GM13976 (cell line): ENCODE data around the gene SUPT20H.

Source experiments
- DNase-seq: peaks from one replicate; pipeline ENCODE4 v3.0.0; 2012; ENCODE audit warnings: low spot score
- CTCF ChIP-seq: IDR thresholded peaks from 2 replicates; pipeline ENCODE4 v1.5.1; 2012; ENCODE audit warnings: borderline replicate concordance, mild to moderate bottlenecking; ENCODE audit not compliant: insufficient read depth; ENCODE audit errors: extremely low read depth, missing control alignments, control extremely low read depth
- in situ Hi-C: fragments of 300-500 bp; cut with MboI; formaldehyde crosslinking; loops from one replicate; pipeline ENCODE4 v1.12.0; 2022; ENCODE audit warnings: low sequenced_read_pairs, mixed read lengths, inconsistent platforms; ENCODE audit not compliant: unreplicated experiment

Gene SUPT20H

GRCh38 chr13:37072024-37072423 lies 12.5 kb upstream of the SUPT20H start:
- TF ChIP-seq CTCF, result no peak
- in situ Hi-C loops, result no loop called here
- no peak for DNase-seq

GRCh38 chr13:37070956-37071355 lies 11.5 kb upstream of the SUPT20H start:
- DNase-seq, result no peak
- TF ChIP-seq CTCF, result no peak
- in situ Hi-C loops, result no loop called here

- no peak for TF ChIP-seq CTCF
- in situ Hi-C loops, result no loop called here
- DNase-seq, result no peak
Observed at GRCh38 chr13:37070145-37070695, 10.7 kb upstream of the SUPT20H start.

- in situ Hi-C loops, result no loop called here
- no peak for DNase-seq
- TF ChIP-seq CTCF, result no peak
Observed at GRCh38 chr13:37069597-37070103, 10.2 kb upstream of the SUPT20H start.

- TF ChIP-seq CTCF, result no peak
- in situ Hi-C loops, result no loop called here
Observed at GRCh38 chr13:37068962-37069361, 9.5 kb upstream of the SUPT20H start.

GRCh38 chr13:37067874-37068273 lies 8.4 kb upstream of the SUPT20H start:
- no peak for DNase-seq
- no peak for TF ChIP-seq CTCF
- in situ Hi-C loops, result no loop called here

More at GRCh38 chr13:37068962-37069361, 9.5 kb upstream of the SUPT20H start:
- peak; percentile 32 for DNase-seq
